IPS-NIHi7 (cell line): Measurements from ENCODE around the gene NUDT21.
"Not testable (repeated sequence)": the region's sequence is repeated elsewhere in the genome, so short reads cannot be mapped to it uniquely, and the experiment has no call there.

Experiments
- DNase-seq: peaks from one replicate; pipeline ENCODE4 v3.0.0; 2012; ENCODE audit warnings: mixed read lengths; ENCODE audit errors: extremely low spot score

NUDT21 gene

GRCh38 chr16:56450986-56451752 lies at the start of gene NUDT21, which contains the start of gene OGFOD1:
TSS of gene NUDT21 (minus strand) at chr16:56451332. CDS start at chr16:56451202, 130 bp downstream.
TSS of gene OGFOD1 (plus strand) at chr16:56451554. CDS start at chr16:56451613, 59 bp downstream.
- peak; percentile 100 for DNase-seq

DNA sequence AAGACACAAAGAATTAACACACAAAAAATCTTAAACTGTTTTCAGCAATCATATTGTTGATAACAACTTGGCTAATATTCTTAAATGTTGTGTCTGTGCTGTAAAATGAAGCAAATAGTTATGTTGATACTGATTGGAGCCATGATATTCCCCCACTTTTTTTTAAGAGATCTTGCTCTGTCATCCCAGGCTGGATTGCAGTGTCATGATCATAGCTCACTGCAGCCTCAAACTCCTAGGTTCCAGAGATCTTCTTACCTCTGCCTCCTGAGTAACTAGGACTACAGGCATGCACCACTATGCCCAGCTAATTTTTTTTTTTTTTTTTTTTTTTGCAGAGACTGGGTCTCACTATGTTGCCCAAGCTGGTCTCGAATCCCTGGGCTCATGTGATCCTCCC lies 42.7 kb upstream of the NUDT21 start:
- DNase-seq: no peak

- no peak for DNase-seq
Observed at GRCh38 chr16:56493126-56493525, 42.0 kb upstream of the NUDT21 start.

DNA sequence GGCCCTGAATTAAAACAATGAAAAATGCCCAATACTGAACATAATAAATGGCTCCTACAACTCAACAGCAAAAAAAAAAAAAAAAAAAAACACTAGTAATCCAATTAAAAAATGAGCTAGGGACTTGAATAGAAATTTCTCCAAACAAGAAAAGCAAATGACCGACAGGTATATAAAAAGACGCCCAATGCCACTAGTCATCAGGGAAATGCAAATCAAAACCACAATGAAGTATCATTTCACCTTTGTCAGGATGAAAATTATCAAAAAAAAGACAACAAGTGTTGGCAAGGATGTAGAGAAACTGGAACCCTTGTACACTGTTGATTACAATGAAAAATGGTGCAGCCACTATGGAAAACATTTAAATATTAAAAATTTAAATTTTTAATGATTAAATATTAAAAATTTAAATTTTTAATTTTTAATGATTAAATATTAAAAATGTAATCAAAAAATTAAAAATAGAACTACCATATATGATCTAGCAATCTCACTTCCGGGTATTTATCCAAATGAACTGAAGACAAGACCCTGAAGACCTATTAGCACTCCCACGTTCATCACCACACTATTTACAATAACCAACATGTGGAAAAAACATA lies 40.6 kb upstream of the NUDT21 start:
- no peak for DNase-seq

- not testable (repeated sequence) for DNase-seq
Observed at GRCh38 chr16:56488868-56489267, 37.7 kb upstream of the NUDT21 start.

DNA sequence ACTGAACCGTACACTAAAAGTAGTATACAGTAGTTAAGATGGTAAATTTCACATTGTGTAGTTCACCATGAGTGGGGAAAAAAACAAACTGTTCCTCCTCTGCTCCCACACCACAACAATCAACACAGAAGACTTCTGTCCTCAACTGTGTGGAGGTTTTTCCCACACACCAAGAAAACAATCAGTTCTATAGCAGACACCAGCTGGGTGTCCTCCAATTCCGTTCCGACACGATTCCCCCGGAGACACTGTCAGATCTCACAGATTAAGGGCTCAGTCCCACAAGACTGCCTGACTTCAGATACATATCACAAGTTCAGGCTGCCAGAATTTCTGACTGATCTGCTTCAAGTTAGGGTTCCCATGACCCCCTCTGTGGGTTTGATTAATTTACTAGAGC lies 36.9 kb upstream of the NUDT21 start:
- no peak for DNase-seq

DNA sequence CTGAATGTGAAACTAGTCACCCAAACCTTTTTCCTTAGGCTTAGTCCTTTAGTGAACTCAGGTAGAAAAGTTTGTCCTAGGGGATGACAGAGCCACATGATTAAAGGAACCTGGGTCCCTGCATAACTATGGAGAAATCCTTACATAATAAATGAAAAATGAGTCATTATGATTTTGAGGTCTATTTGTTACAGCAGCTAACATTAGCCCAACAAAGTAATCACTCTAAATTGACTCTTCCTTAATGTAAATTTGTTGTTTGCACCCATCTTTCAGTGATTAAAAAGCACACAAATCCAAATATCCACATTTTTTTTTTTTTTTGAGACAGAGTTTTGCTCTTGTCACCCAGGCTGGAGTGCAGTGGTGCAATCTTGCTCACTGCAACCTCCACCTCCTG lies 32.3 kb upstream of the NUDT21 start:
- no peak for DNase-seq

GRCh38 chr16:56482683-56483236 lies 31.6 kb upstream of the NUDT21 start:
- no peak for DNase-seq

- no peak for DNase-seq
Observed at GRCh38 chr16:56481468-56482122, 30.5 kb upstream of the NUDT21 start.

- DNase-seq: no peak
Observed at GRCh38 chr16:56480776-56481467, 29.8 kb upstream of the NUDT21 start.

DNA sequence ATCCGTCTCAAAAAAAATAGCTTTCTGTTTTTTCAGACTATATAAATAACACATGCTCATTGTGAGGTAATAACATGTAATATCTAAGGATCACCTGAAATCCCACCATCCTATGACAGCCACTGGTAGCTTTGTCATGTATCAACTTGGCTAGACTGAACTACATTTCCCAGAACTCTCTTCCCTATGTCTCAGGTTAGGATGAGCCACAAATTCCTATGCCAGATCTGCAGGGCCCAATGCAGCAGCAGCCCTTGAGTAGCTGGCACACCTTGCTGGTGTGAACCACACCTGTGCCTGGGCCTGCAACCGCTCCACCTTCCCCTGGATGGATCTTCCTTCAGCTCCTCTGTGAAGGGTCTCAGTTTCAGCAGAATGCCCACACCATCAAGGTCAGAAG lies 28.3 kb upstream of the NUDT21 start:
- peak; percentile 17 for DNase-seq

DNA sequence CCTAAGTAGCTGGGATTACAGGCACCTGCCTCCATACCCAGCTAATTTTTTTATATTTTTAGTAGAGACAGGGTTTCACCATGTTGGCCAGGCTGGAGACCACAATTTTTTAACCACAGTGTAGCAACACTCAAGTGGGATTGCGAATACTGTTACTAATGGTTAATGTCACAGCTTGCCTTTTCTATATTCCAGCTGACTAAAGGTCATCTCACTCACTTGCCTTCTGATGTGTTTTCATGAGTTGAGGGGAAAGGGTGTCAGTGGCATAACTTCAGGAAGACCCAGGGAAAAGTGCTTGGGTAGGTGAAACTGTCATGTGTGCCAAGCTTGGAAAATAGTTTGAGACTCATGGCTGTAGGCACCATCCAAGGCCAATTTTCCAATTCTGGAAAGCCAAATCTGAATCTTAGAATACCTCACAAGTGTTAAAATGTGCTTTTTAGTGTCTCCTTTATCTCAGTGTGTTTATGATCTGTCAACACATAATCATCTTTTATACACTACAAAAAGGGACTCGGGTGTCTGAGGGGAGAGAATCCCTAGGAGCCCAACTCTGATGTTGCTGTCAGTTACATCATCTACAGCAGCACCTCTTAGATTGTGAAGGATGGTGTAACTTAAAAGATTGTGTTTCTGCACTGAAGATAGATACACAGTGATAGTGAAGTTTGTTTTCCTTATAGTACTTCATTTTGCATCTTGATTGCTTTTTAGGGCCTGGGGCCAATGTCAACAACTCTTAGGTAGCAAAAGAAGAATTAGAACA lies 27.3 kb upstream of the NUDT21 start:
- DNase-seq: no peak

DNA sequence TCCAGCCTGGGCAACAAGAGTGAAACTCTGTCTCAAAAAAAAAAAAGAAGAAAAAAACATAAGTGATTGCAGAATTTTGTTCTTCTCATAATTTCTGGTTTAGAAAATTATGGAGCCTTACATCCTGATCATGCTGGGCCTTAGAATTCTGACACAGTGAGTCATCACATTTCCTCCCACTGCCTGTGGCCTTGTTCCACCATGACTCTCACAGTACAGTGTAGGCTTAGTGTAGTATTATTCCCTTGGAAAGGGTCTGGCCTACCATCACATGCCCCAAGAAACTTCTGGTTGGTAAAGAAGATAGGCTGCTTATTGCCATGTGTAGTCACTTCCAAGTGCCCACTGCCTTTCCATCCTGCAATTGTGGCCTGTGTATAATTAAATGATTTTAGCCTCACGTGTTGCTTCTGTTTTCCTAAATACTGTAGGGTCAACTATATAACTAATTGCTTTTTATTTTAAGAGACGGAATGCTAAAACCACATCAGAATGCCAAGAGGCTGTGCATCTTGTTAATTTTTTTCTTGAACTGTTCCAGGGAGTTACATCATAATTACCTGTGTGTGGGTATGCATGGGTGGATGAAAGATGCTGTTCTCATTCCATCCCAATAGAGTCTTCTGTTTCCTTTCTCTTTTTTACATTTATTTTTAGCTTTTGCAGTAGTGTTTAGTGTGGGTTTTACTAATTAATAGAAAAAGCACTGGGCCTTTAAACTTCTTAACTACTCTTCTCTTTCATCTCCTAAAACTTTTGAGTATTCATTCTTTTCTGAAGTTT lies 26.2 kb upstream of the NUDT21 start:
- peak; percentile 22 for DNase-seq

- peak; percentile 20 for DNase-seq
Observed at GRCh38 chr16:56475201-56475600, 24.1 kb upstream of the NUDT21 start.

- no peak for DNase-seq
Observed at GRCh38 chr16:56470666-56471065, 19.5 kb upstream of the NUDT21 start.

GRCh38 chr16:56470232-56470631 lies 19.1 kb upstream of the NUDT21 start:
- DNase-seq: no peak

- no peak for DNase-seq
Observed at GRCh38 chr16:56469748-56470147, 18.6 kb upstream of the NUDT21 start.

- DNase-seq: no peak
Observed at GRCh38 chr16:56468800-56469199, 17.7 kb upstream of the NUDT21 start.

- DNase-seq: no peak
Observed at GRCh38 chr16:56466344-56466743, 15.2 kb upstream of the NUDT21 start.

- no peak for DNase-seq
Observed at GRCh38 chr16:56463153-56463552, 12.0 kb upstream of the NUDT21 start.
